T-cell (primary cell): Measurements from ENCODE around the gene ARHGAP28. TPM values are rescaled to one million over a fixed set of nuclear protein-coding genes. Genes with fewer than 3 reads are reported as not detected.

Experiments
- ATAC-seq, 4 experiments: fragments of 200-7000 bp in 3 of 4; fragments of 150-1000 bp in 1 of 4; cut with Tn5 transposase; replicated peaks in 1 of 4; 1 replicate in 3 of 4; 2 replicates in 1 of 4; pipeline ENCODE4 v1.10.0; 2021; ENCODE audit warnings: moderate library complexity in 3 of 4, mild to moderate bottlenecking in 2 of 4, moderate number of reproducible peaks in 1 of 4
- CTCF ChIA-PET, 2 donors: fragments of 300-600 bp; sonication (Branson Sonifier 250); formaldehyde crosslinking; loops; one replicate each; lab custom pipeline; 2022; ENCODE audit warnings: antibody characterized with exemption in 2 of 2; lab: Charles Lee
- POLR2A ChIA-PET, 2 donors: fragments of 300-600 bp; sonication (Branson Sonifier 250); formaldehyde crosslinking; loops; one replicate each; lab custom pipeline; 2022; ENCODE audit warnings: antibody characterized with exemption in 2 of 2; lab: Charles Lee
- DNase-seq, 35 experiments: peaks; one replicate each; pipeline versions ENCODE4 v3.0.0 to v3.0.0-alpha.2; 2013 to 2023
- H3K27ac ChIP-seq: one replicate; pipeline ENCODE4 v1.5.1; 2013; ENCODE audit warnings: low read length
- H3K27me3 ChIP-seq, 2 experiments: replicated peaks in 1 of 2; 1 replicate in 1 of 2; 2 replicates in 1 of 2; pipeline versions ENCODE4 v1.6.1 to v1.7.0; 2013; ENCODE audit warnings: low read length in 1 of 2, mixed read lengths in 1 of 2; ENCODE audit not compliant: control insufficient read depth in 2 of 2, insufficient read depth in 2 of 2; ENCODE audit errors: extremely low read depth in 1 of 2
- H3K36me3 ChIP-seq, 2 donors: 1 replicate in 1 of 2; 2 replicates in 1 of 2; pipeline versions ENCODE4 v1.6.1 to v1.7.0; 2013; ENCODE audit warnings: low read length in 1 of 2; ENCODE audit not compliant: control insufficient read depth in 2 of 2, insufficient read depth in 1 of 2; ENCODE audit errors: extremely low read depth in 1 of 2
- H3K4me1 ChIP-seq, 2 experiments: 1 replicate in 1 of 2; 2 replicates in 1 of 2; pipeline versions ENCODE4 v1.6.1 to v1.7.0; 2013; ENCODE audit warnings: low read length in 2 of 2, mixed read lengths in 1 of 2; ENCODE audit not compliant: insufficient read depth in 2 of 2, control insufficient read depth in 1 of 2; ENCODE audit errors: extremely low read depth in 1 of 2
- H3K4me3 ChIP-seq, 2 donors: 1 replicate in 1 of 2; 2 replicates in 1 of 2; pipeline versions ENCODE4 v1.5.1 to v1.7.0; 2013; ENCODE audit warnings: mild to moderate bottlenecking in 2 of 2, low read length in 1 of 2, moderate library complexity in 1 of 2; ENCODE audit not compliant: control insufficient read depth in 1 of 2; ENCODE audit errors: extremely low read depth in 1 of 2
- H3K9me3 ChIP-seq: 2 replicates; pipeline ENCODE4 v1.7.0; 2013
- H3K27ac Mint-ChIP-seq, 2 donors: one replicate each; pipeline ENCODE4 v1.8.0; 2020 to 2021; ENCODE audit warnings: mild to moderate bottlenecking in 2 of 2, mixed read lengths in 2 of 2
- H3K27me3 Mint-ChIP-seq, 2 donors: one replicate each; pipeline ENCODE4 v1.8.0; 2021 to 2022; ENCODE audit warnings: mixed read lengths in 2 of 2
- H3K36me3 Mint-ChIP-seq: one replicate; pipeline ENCODE4 v1.8.0; 2021; ENCODE audit warnings: mixed read lengths
- H3K4me1 Mint-ChIP-seq, 3 donors: one replicate each; pipeline ENCODE4 v1.8.0; 2020 to 2022; ENCODE audit warnings: mixed read lengths in 3 of 3, mild to moderate bottlenecking in 1 of 3
- H3K4me3 Mint-ChIP-seq, 3 donors: one replicate each; pipeline ENCODE4 v1.8.0; 2020 to 2022; ENCODE audit warnings: mild to moderate bottlenecking in 3 of 3, mixed read lengths in 3 of 3, moderate library complexity in 3 of 3
- H3K9me3 Mint-ChIP-seq, 3 donors: one replicate each; pipeline ENCODE4 v1.8.0; 2020 to 2022; ENCODE audit warnings: mixed read lengths in 3 of 3
- WGBS: methylation state at CpG from one replicate; pipeline ENCODE4 v1.1.5; 2013; ENCODE audit warnings: missing lambda C conversion rate; ENCODE audit not compliant: insufficient coverage; 5-methylcytosine and 5-hydroxymethylcytosine counted together
- total RNA-seq, 35 experiments: library from RNA in 6 of 35; stranded (reverse) in 6 of 35; fragments of 120-200 nt in 1 of 35; gene quantifications; one replicate each; pipeline versions ENCODE4 v1.2.1 to v1.2.4 and lab custom pipeline; 2013 to 2026

ARHGAP28 gene
- total RNA-seq, 5 donors from 2014 or later (not counting 1 experiment from before 2014, with no cell fraction given) = 0.29 TPM; not detected in 4

GRCh38 chr18:6747646-6748045, 18.1 kb downstream of the ARHGAP28 start:
- no peaks in the 10 kb centered on the region for H3K36me3 Mint-ChIP-seq
- CTCF ChIA-PET = no interaction called here
- no peak overlapping the region for H3K4me3 ChIP-seq
- no peaks in the 10 kb centered on the region for H3K4me1 Mint-ChIP-seq
- no peak overlapping the region for H3K27ac ChIP-seq
- H3K36me3 ChIP-seq = no peaks in the 10 kb centered on the region
- POLR2A ChIA-PET = no interaction called here
- DNase-seq (no peak), ATAC-seq (no peak)
- no peaks in the 10 kb centered on the region for H3K9me3 ChIP-seq
- H3K4me3 Mint-ChIP-seq = no peak overlapping the region
- peaks cover 7 to 14% (median 7%) of the 10 kb centered on the region in 3 donors for H3K9me3 Mint-ChIP-seq
- WGBS = no CpG with 5 or more reads among the region's 2 CpGs
- no peaks in the 10 kb centered on the region for H3K27me3 Mint-ChIP-seq
- H3K27me3 ChIP-seq = no peaks in the 10 kb centered on the region
- H3K4me1 ChIP-seq = no peaks in the 10 kb centered on the region
- H3K27ac Mint-ChIP-seq = no peak overlapping the region

- Mint-ChIP-seq H3K27ac (no peak overlapping the region), H3K36me3 (no peaks in the 10 kb centered on the region), H3K4me1 (no peaks in the 10 kb centered on the region), H3K4me3 (no peak overlapping the region), H3K27me3 (no peaks in the 10 kb centered on the region), H3K9me3 (peaks cover 7 to 18% (median 7%) of the 10 kb centered on the region in 3 donors)
- Histone ChIP-seq H3K4me1 (no peaks in the 10 kb centered on the region), H3K27ac (no peak overlapping the region), H3K36me3 (no peaks in the 10 kb centered on the region), H3K4me3 (no peak overlapping the region), H3K27me3 (no peaks in the 10 kb centered on the region), H3K9me3 (no peaks in the 10 kb centered on the region)
- ChIA-PET CTCF (no interaction called here), POLR2A (no interaction called here)
- WGBS = 57% methylated on average over 1 of the region's 2 CpGs
- DNase-seq = no peak
- ATAC-seq = no peak
These were observed 18.7 kb downstream of the ARHGAP28 start for GRCh38 chr18:6748241-6748640.

DNA sequence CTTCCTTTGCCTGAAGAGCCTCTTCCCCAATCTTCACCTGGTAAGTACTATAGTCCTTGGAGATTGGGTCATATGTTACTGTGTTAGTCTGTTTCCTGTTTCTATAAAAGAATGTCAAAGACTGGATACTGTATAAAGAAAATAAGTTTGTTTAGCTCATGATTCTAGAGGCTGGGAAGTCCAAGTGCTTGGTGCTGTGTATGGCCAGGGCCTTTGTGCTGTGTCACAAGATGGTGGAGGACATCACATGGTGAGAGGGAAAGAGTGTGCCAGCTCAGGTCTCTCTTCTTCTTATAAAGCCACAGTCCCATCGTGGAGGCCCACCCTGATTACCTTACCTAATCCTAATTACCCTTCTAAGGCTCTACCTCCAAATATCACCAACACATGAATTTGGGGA, 20.9 kb downstream of the ARHGAP28 start:
- ChIA-PET CTCF (no interaction called here), POLR2A (interaction anchor here in 1 of 2 donors (0.7 kb wide), 1 partner anchor 7 kb away, joined by 3 read pairs; no protein-coding TSS in a partner anchor)
- H3K27ac Mint-ChIP-seq = no peak overlapping the region
- Histone ChIP-seq H3K4me1 (no peaks in the 10 kb centered on the region), H3K27ac (no peak overlapping the region), H3K9me3 (no peaks in the 10 kb centered on the region), H3K36me3 (no peaks in the 10 kb centered on the region), H3K27me3 (no peaks in the 10 kb centered on the region), H3K4me3 (no peak overlapping the region)
- ATAC-seq (no peak), DNase-seq (no peak)
- H3K4me1 Mint-ChIP-seq = no peaks in the 10 kb centered on the region
- H3K9me3 Mint-ChIP-seq = peaks cover 7 to 21% (median 10%) of the 10 kb centered on the region in 3 donors
- no peaks in the 10 kb centered on the region for H3K27me3 Mint-ChIP-seq
- WGBS = no CpG with 5 or more reads among the region's 1 CpG
- H3K36me3 Mint-ChIP-seq = no peaks in the 10 kb centered on the region
- no peak overlapping the region for H3K4me3 Mint-ChIP-seq

- H3K9me3 ChIP-seq = no peaks in the 10 kb centered on the region
- Mint-ChIP-seq H3K9me3 (peaks cover 7 to 21% (median 10%) of the 10 kb centered on the region in 3 donors), H3K4me1 (no peaks in the 10 kb centered on the region), H3K27ac (no peak overlapping the region), H3K36me3 (no peaks in the 10 kb centered on the region), H3K27me3 (no peaks in the 10 kb centered on the region), H3K4me3 (no peak overlapping the region)
- 71% methylated on average over 1 of the region's 2 CpGs for WGBS
- H3K27me3 ChIP-seq = no peaks in the 10 kb centered on the region
- ChIA-PET POLR2A (interaction anchor here in 1 of 2 donors (0.7 kb wide), 1 partner anchor 8 kb away, joined by 3 read pairs; no protein-coding TSS in a partner anchor), CTCF (no interaction called here)
- DNase-seq (no peak), ATAC-seq (no peak)
- H3K4me3 ChIP-seq = no peak overlapping the region
- no peak overlapping the region for H3K27ac ChIP-seq
- no peaks in the 10 kb centered on the region for H3K4me1 ChIP-seq
- H3K36me3 ChIP-seq = no peaks in the 10 kb centered on the region
These were observed 21.7 kb downstream of the ARHGAP28 start for GRCh38 chr18:6751222-6751621.

- 33% methylated on average over 1 of the region's 6 CpGs for WGBS
- Mint-ChIP-seq H3K27me3 (no peaks in the 10 kb centered on the region), H3K4me1 (no peaks in the 10 kb centered on the region), H3K27ac (no peak overlapping the region), H3K36me3 (no peaks in the 10 kb centered on the region), H3K4me3 (no peak overlapping the region), H3K9me3 (peaks cover 0 to 18% (median 10%) of the 10 kb centered on the region in 3 donors)
- Histone ChIP-seq H3K27ac (no peak overlapping the region), H3K27me3 (no peaks in the 10 kb centered on the region), H3K36me3 (no peaks in the 10 kb centered on the region), H3K9me3 (no peaks in the 10 kb centered on the region), H3K4me1 (no peaks in the 10 kb centered on the region), H3K4me3 (no peak overlapping the region)
- ChIA-PET POLR2A (interaction anchor here in 1 of 2 donors (0.6 kb wide), 1 partner anchor 30 kb away, joined by 13 read pairs; no protein-coding TSS in a partner anchor), CTCF (no interaction called here)
- ATAC-seq = no peak
- DNase-seq = no peak
These were observed 22.8 kb downstream of the ARHGAP28 start for GRCh38 chr18:6752202-6752860.

- Histone ChIP-seq H3K27me3 (no peaks in the 10 kb centered on the region), H3K4me1 (no peaks in the 10 kb centered on the region), H3K4me3 (no peak overlapping the region), H3K27ac (no peak overlapping the region), H3K36me3 (no peaks in the 10 kb centered on the region), H3K9me3 (no peaks in the 10 kb centered on the region)
- ATAC-seq (no peak), DNase-seq (no peak)
- ChIA-PET POLR2A (no interaction called here), CTCF (no interaction called here)
- Mint-ChIP-seq H3K9me3 (peaks cover 0 to 18% (median 6%) of the 10 kb centered on the region in 3 donors), H3K4me1 (no peaks in the 10 kb centered on the region), H3K4me3 (no peak overlapping the region), H3K36me3 (no peaks in the 10 kb centered on the region), H3K27ac (no peak overlapping the region), H3K27me3 (no peaks in the 10 kb centered on the region)
- WGBS = no CpG with 5 or more reads among the region's 5 CpGs
These were observed 25.6 kb downstream of the ARHGAP28 start for GRCh38 chr18:6755107-6755506.
